ENCODE data around the gene EARS2.
A peak's percentile ranks its signal among the peaks of the same experiment; 100 is the strongest.
"Not testable (repeated sequence)": the region's sequence is repeated elsewhere in the genome, so short reads cannot be mapped to it uniquely, and the experiment has no call there.

Gene EARS2

DNA sequence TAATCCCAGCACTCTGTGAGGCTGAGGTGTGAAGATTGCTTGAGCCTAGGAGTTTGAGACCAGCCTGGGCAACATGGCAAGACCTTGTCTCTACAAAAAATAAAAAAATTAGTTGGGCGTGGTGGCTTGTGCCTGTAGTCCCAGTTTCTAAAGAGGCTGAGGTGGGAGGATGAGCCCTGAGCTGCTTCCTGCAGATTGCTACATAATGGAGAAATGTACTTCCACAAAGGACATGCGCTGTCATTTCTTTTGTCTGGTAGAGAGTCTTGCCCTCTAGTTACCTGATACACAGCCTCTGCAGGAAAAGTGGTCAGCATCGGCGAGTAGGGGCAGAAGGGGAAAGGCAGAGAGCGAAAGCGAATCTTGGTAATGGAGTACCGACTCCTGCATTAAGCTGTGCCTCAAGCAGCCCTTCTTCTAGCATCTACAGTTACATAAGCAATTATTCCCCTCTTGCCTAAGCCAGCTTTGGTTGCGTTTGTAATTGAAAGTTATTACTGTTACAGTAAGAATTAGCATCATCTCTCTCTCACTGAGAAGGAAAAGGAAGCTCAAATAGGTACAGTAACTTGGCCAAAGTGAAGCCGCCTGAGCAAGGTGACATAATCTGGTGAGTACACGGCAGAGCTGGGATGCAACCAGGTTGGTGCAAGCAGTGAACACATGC lies 28.4 kb downstream of the EARS2 start:
- DNase-seq (ENCODE audit: low read depth in 2 of 3, low spot score in 2 of 3) = no peak

DNA sequence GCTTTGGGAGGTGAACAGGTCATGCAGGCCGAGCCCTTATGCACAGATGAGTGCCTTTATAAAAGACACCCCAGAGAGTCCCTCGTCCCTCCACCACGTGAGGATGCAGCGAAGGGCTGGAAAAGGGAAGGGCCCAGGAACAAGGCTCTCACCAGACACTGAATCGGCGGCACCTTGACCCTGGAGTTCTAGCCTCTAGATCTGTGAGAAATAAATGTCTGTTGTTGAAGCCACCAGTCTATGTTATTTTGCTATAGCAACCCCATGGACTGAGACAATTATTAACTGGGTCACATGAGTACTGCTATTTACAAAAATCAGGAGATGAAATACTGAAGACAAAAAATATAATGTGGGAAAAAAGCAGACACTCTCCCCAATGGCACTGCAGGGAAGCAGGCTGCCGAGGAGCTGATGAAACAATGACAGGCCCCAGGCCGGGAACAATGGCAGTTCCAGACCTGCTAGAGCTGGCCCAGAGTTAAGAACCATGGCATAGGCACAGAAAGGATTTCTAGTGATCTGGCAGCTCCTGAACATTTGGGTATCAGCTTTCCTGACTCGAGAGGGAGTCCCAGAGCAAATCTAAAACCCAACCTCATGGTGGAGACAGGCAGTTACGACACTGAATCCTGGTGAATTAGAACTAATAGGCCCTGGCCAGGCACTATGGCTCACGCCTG lies 29.0 kb downstream of the EARS2 start:
- DNase-seq (ENCODE audit: low read depth in 2 of 3, low spot score in 2 of 3) = no peak

- DNase-seq (ENCODE audit: low read depth in 2 of 3, low spot score in 2 of 3) = no peak
Measured at GRCh38 chr16:23524886-23525285, 32.3 kb downstream of the EARS2 start.

GRCh38 chr16:23523876-23524385 lies 33.2 kb downstream of the EARS2 start:
- no peak for DNase-seq (ENCODE audit: low read depth in 2 of 3, low spot score in 2 of 3)

DNA sequence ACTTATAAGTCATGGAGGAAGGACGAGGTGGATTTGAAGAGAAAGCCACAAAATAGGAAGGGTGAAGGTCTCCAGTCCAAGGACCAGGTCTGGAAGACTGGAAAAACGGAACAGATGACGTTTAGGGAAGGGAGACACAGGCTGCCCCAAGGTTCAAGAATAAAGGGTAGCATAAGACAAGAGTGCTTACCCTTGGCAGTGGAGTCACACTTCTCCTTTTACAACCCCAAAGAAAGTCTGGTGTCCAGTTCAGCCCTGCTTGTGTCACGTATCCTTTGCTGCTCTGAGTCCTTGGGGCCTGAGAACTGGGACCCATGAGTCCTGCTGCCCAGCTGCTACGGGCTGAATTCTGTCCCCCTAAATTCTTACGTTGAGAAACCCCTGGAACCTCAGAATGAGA lies 33.8 kb downstream of the EARS2 start:
- no peak for DNase-seq (ENCODE audit: low read depth in 2 of 3, low spot score in 2 of 3)

DNA sequence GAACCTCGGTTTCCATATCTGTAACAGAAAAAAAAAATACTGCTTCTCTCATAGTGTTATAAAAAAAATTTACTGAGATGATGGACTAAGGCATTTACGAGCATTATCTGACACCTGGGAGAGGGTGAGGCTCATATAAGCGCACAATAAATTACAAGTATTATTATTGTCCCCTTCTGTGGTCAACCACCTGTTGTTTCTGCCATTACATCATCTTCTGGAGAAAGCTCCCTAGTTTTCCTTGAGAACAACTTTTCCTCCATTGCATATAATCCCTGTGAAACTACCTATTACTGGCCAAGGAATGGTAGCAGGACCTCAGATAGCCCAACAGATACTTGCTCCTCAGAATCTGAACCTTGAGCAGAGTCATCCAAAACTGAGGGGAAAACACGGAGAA lies 35.2 kb downstream of the EARS2 start:
- DNase-seq (ENCODE audit: low read depth in 2 of 3, low spot score in 2 of 3) = no peak

DNA sequence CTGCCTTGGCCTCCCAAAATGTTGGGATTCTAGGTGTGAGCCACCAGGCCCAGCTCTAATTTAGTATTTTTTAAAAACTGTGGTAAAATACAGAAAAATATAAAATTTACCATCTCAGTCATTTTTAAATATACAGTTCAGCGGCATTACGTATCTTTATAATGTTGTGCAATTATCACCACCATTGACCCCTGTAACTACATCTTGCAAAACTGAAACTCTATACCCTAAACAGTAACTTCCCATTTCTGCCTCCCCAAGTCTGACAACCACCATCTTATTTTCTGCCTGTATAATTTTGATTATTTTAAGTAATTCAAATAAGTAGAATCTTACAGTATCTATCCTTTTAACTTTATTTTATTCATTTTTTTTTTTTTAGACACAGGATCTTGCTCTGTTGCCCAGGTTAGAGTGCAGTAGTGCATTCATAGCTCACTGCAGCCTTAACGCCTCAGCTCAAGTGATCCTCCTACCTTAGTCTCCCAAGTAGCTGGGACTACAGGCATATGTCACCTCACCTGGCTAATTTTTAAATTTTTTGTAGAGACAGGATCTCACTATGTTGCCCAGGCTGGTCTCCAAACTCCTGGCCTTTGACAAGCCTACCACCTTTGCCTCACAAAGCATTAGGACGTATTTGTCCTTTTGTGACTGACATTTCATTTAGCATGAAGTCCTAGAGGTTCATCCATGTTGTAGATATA lies 36.0 kb downstream of the EARS2 start:
- no peak for DNase-seq (ENCODE audit: low read depth in 2 of 3, low spot score in 2 of 3)

GRCh38 chr16:23520500-23520899 lies 36.6 kb downstream of the EARS2 start:
- DNase-seq (ENCODE audit: low read depth in 2 of 3, low spot score in 2 of 3) = no peak

DNA sequence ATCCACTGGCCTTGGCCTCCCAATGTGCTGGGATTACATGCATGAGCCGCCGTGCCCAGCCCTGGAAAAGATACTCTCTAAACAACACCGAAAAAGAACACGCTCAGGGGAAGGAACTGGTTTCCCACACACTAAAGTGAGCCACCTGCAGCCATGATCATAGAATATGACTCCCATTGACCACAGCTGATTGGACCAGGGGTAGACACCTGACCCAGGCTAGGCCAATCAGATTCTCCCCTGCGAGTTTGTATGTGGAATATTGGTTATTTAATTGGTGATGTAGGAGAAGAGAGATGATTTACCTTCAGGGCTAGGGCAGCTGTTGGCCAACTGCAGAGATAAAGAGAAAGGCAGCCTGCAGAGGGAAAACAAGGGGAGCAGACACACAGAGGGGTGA lies 37.9 kb downstream of the EARS2 start:
- no peak for DNase-seq (ENCODE audit: low read depth in 2 of 3, low spot score in 2 of 3)

DNA sequence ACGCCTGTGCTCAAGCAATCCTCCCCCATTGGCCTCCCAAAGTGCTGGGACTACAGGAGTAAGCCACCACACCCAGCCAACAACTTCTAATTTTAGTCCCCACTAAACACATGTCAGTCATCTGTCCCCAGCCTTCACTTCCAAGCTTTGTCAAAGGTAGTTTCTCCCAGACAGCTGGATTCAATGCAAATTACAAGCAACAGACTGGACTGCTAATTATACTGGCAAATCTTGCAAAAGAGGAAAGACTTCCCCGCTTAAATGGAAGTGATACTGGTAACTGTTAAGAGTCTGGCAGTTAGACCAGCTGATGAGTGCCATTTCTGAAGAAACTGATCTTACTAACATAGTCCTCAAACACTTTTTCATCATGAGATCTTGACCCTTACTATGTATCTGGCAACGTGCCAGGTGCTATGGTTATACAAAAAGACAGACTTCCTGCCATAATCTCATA lies 38.7 kb downstream of the EARS2 start:
- DNase-seq (ENCODE audit: low read depth in 2 of 3, low spot score in 2 of 3) = no peak

GRCh38 chr16:23516366-23517137 lies 40.6 kb downstream of the EARS2 start:
- no peak for DNase-seq (ENCODE audit: low read depth in 2 of 3, low spot score in 2 of 3)

- no peak for DNase-seq (ENCODE audit: low read depth in 2 of 3, low spot score in 2 of 3)
Measured at GRCh38 chr16:23515881-23516280, 41.3 kb downstream of the EARS2 start.

DNA sequence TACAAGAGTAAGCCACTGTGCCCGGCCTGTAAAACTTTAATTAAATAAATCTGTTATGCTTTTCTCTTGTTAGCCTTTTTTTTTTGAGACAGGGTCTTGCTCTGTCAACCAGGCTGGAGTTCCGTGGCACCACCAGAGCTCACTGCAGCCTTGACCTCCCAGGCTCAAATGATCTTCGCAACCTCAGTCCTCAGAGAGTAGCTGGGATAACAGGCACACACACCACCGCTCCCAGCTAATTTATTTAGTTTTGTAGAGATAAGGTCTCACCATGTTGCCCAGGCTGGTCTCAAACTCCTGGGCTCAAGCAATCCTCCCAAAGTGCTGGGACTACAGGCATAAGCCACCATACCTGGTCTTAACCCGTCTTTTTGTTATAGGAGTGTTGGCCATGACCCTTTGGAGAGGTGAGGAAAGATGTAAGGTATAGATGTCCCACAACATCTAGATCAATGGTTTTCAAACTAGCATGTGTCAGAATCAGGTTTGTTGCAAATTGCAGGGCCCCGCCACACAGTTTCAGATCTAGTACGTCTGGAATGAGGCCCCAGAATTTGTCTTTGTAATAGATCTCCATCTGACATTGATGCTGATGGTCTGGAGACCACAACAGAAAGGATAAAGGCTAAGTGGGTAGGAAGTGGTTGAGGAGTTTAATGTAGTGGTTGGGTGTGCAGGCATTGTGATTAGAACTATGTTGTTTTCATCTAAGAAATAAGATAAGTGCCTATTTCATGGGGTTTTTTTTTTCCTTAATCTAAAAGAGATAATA lies 42.6 kb downstream of the EARS2 start:
- peak in 1 of 3 experiments; percentile 4 for DNase-seq (ENCODE audit: low read depth in 2 of 3, low spot score in 2 of 3)

GRCh38 chr16:23512168-23512695 lies 44.9 kb downstream of the EARS2 start:
- no peak for DNase-seq (ENCODE audit: low read depth in 2 of 3, low spot score in 2 of 3)

- DNase-seq (ENCODE audit: low read depth in 2 of 3, low spot score in 2 of 3) = no peak
Measured at GRCh38 chr16:23511731-23512130, 45.4 kb downstream of the EARS2 start.

DNA sequence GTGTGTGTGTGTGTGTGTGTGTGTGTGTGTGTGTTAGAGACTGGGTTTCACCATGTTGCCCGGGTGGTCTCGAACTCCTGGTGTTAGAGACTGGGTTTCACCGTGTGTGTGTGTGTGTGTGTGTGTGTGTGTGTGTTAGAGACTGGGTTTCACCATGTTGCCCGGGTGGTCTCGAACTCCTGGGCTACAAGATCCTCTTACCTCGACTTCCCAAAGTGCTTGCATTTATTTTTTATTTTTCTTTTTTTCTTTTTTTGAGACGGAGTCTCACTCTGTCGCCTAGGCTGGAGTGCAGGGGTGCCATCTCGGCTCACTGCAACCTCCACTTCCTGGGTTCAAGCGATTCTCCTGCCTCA lies 46.3 kb downstream of the EARS2 start:
- DNase-seq (ENCODE audit: low read depth in 2 of 3, low spot score in 2 of 3) = not testable (repeated sequence)

DNA sequence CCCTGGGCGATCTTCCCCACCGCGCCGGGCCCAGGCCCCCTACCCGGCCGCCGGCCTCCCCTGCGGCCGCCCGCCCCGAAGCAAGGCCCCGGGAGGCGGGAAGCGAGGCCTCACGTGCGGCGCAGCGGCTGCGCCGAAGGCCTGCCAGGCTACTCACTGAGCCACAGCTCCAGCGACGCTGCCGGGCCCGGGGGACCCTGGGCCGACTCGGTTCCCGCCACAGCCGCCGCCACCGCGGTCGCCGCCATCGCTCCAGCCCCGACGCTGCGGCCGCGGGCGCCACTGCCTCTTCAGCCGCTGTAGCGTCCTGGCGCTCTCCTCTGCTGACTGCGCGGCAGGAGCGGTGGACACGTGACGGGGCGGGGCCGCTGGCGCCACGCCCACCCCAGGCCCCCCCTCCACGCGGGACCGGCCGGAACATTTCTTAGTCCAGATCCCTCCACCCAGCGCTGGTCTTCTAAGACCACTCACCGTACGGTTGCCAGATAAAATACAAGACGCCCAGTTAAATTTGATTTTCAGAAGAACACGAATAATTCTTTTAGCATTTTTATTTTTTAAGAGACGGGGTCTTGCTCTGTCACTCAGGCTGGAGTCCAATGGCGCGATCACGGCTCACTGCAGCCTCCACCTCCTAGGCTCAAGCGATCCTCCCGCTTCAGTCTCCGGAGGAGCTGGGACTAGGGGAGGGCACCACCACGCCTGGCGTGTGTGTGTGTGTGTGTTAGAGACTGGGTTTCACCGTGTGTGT lies 46.8 kb downstream of the EARS2 start, which contains the start of gene GGA2:
GGA2 (minus strand) TSS at position 331 of the 751 bp plus-strand sequence; CDS start at position 248, 83 bp downstream.
- DNase-seq (ENCODE audit: low read depth in 2 of 3, low spot score in 2 of 3) = peak; percentile 65 to 70 (median 66)

DNA sequence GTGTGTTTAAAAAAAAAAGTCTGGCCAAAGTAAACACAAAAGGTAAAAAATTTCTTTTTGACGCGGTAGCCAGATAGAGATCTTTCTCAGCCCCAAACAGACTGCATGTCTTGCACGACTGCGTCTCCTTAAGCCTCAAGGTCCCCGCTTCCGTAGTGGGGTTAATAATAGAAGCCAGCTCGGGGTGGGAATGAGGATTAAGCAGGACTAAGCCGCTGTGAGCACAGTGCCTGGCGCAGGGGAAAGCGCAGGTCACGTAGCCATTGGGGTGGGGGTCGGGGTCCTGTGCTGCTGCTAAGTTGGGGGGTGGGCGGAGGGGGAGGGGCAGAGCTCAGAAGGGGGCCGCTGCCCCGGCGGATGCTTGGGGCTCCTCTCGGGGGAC lies 47.4 kb downstream of the EARS2 start:
- DNase-seq (ENCODE audit: low read depth in 2 of 3, low spot score in 2 of 3) = no peak

DNA sequence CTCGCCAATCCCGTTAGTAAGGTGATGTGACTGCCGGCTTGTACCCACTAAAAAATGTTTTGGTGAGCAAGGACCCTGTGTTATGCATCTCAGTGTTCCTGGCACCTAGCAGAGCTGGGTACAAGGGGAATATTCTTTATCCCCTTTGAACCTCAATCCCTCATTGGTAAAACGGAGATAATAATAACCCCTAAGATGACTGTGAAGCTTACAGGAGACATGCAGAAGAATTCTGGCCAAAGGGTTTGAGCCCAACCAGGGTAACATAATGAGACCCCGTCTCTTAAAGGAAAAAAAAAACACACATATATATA lies 47.8 kb downstream of the EARS2 start:
- DNase-seq (ENCODE audit: low read depth in 2 of 3, low spot score in 2 of 3) = no peak
